Thoracic aorta (tissue), 2 donors: ENCODE data around the gene TAB2. TPM values are rescaled to one million over a fixed set of nuclear protein-coding genes. Genes with fewer than 3 reads are reported as not detected.

Experiments
- ATAC-seq: fragments of 150-250 bp; one replicate; pipeline ENCODE4 v1.8.0; 2017; ENCODE audit warnings: low read depth; ENCODE audit not compliant: insufficient number of reproducible peaks, low FRiP score
- DNase-seq: peaks from one replicate; pipeline ENCODE4 v3.0.0-alpha.2; 2020; ENCODE audit warnings: low spot score
- H3K27ac ChIP-seq, 2 donors: fragments of 200-600 bp; sonication (generic); 1 replicate in 1 of 2; 2 replicates in 1 of 2; pipeline ENCODE4 v1.5.1; 2016; ENCODE audit warnings: mild to moderate bottlenecking in 2 of 2, moderate library complexity in 2 of 2
- H3K27me3 ChIP-seq: fragments of 200-600 bp; sonication (generic); replicated peaks from 2 replicates; pipeline ENCODE4 v1.6.0; 2016; ENCODE audit warnings: mild to moderate bottlenecking; ENCODE audit not compliant: insufficient read depth
- H3K36me3 ChIP-seq: fragments of 200-600 bp; sonication (generic); one replicate; pipeline ENCODE4 v1.5.1; 2016
- H3K4me1 ChIP-seq, 2 donors: fragments of 200-600 bp; sonication (generic); 1 replicate in 1 of 2; 2 replicates in 1 of 2; pipeline versions ENCODE4 v1.5.1 to v1.6.0; 2016; ENCODE audit warnings: low read depth in 2 of 2, mild to moderate bottlenecking in 1 of 2; ENCODE audit not compliant: control insufficient read depth in 1 of 2
- H3K4me3 ChIP-seq: fragments of 200-600 bp; sonication (generic); 2 replicates; pipeline ENCODE4 v1.5.1; 2016; ENCODE audit warnings: mild to moderate bottlenecking
- H3K9me3 ChIP-seq: fragments of 200-600 bp; sonication (generic); 2 replicates; pipeline ENCODE4 v1.5.1; 2016
- CTCF ChIP-seq: fragments of 200-600 bp; sonication (generic); IDR thresholded peaks from one replicate; pipeline ENCODE4 v1.5.1; 2019; ENCODE audit warnings: antibody characterized with exemption
- total RNA-seq, 2 donors: library from RNA; depleted of rRNA; stranded (reverse); fragments of >200 nt; gene quantifications; one replicate each; pipeline versions ENCODE4 v1.1.0 to v1.2.3, GENCODE V29; 2016

TAB2 gene
- total RNA-seq, 2 donors from 2014 or later: 56.0 to 61.7 TPM

GRCh38 chr6:149306967-149307366 lies 10.5 kb upstream of the TAB2 start:
- no peaks in the 10 kb centered on the region for H3K27me3 ChIP-seq
- no peak for ATAC-seq
- no peaks in the 10 kb centered on the region for H3K9me3 ChIP-seq
- H3K27ac ChIP-seq: no peak overlapping the region
- H3K36me3 ChIP-seq: no peaks in the 10 kb centered on the region
- TF ChIP-seq CTCF: no peak
- H3K4me3 ChIP-seq: no peak overlapping the region
- no peaks in the 10 kb centered on the region for H3K4me1 ChIP-seq
- DNase-seq: no peak

GRCh38 chr6:149311293-149311692 lies 6.2 kb upstream of the TAB2 start:
- TF ChIP-seq CTCF: no peak
- Histone ChIP-seq H3K36me3 (no peaks in the 10 kb centered on the region), H3K27me3 (no peaks in the 10 kb centered on the region), H3K4me3 (no peak overlapping the region), H3K4me1 (peaks cover 3 to 5% of the 10 kb centered on the region in 2 donors), H3K27ac (no peak overlapping the region), H3K9me3 (no peaks in the 10 kb centered on the region)
- DNase-seq (no peak), ATAC-seq (no peak)

- Histone ChIP-seq H3K9me3 (no peaks in the 10 kb centered on the region), H3K27ac (no peak overlapping the region), H3K4me3 (no peak overlapping the region), H3K4me1 (peaks cover 3 to 7% of the 10 kb centered on the region in 2 donors), H3K36me3 (no peaks in the 10 kb centered on the region), H3K27me3 (no peaks in the 10 kb centered on the region)
- no peak for ATAC-seq
- TF ChIP-seq CTCF: no peak
- no peak for DNase-seq
Observed at GRCh38 chr6:149311766-149312165, 5.7 kb upstream of the TAB2 start.

GRCh38 chr6:149313070-149313469 lies 4.4 kb upstream of the TAB2 start:
- Histone ChIP-seq H3K27ac (no peak overlapping the region), H3K4me1 (peaks cover 3 to 7% of the 10 kb centered on the region in 2 donors), H3K36me3 (no peaks in the 10 kb centered on the region), H3K27me3 (no peaks in the 10 kb centered on the region), H3K9me3 (no peaks in the 10 kb centered on the region), H3K4me3 (no peak overlapping the region)
- TF ChIP-seq CTCF: no peak
- DNase-seq (no peak), ATAC-seq (no peak)

- no peak overlapping the region for H3K27ac ChIP-seq
- TF ChIP-seq CTCF: no peak
- H3K4me3 ChIP-seq: no peak overlapping the region
- ATAC-seq: no peak
- DNase-seq: no peak
- H3K36me3 ChIP-seq: no peaks in the 10 kb centered on the region
- no peaks in the 10 kb centered on the region for H3K9me3 ChIP-seq
- H3K27me3 ChIP-seq: no peaks in the 10 kb centered on the region
- peaks cover 3 to 7% of the 10 kb centered on the region in 2 donors for H3K4me1 ChIP-seq
Observed at GRCh38 chr6:149313861-149314260, 3.7 kb upstream of the TAB2 start.
